ENCODE results near the gene NR2C2AP.

The NR2C2AP gene

DNA sequence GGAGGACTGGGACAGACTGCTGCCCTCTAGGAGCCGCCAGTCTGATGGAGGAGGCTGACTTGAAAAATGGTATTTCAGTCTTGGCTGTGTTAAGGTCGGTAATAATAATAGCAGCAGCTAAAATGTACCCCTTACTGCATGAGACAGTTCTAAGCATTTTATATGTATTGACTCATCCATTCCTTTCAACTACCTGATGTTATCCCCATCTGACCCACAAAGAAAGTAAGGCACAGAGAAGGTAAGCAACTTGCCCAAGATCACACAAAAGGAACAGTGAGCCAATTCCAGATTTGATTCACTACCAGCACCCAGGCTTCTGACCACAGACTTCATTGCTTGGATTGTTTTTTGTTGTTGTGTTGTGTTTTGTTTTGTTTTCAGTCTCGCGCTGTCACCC, 12.6 kb upstream of the NR2C2AP start:
- TF ChIP-seq, protein P1, sequence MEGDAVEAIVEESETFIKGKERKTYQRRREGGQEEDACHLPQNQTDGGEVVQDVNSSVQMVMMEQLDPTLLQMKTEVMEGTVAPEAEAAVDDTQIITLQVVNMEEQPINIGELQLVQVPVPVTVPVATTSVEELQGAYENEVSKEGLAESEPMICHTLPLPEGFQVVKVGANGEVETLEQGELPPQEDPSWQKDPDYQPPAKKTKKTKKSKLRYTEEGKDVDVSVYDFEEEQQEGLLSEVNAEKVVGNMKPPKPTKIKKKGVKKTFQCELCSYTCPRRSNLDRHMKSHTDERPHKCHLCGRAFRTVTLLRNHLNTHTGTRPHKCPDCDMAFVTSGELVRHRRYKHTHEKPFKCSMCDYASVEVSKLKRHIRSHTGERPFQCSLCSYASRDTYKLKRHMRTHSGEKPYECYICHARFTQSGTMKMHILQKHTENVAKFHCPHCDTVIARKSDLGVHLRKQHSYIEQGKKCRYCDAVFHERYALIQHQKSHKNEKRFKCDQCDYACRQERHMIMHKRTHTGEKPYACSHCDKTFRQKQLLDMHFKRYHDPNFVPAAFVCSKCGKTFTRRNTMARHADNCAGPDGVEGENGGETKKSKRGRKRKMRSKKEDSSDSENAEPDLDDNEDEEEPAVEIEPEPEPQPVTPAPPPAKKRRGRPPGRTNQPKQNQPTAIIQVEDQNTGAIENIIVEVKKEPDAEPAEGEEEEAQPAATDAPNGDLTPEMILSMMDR (IDR thresholded peaks at IDR 0.05; ENCODE audit: low read length, missing control alignments): no peak
- no peak for DNase-seq (ENCODE audit: low read depth)
- H3K4me3 ChIP-seq (replicated peaks; ENCODE audit: low read depth, low read length): no peak overlapping the region

DNA sequence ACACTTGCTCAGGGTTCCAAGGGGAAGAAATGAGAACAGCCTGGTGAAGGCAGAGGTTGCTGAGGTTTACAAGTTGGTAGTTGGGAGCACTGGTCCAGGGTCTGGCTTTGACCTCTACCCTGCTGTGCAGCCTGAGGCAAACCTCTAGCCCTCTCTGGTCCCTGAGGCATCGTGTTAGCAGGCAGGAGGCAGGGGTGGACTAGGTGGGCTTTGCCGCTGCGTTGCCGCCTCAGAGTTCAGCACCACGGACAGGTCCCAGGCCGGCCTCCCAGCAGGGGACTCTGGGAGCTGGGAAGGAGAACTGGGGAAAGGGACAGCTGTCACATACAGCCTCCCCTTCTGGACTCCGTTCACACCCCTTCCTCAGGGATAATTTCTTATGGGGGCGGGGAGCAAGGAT, 11.7 kb upstream of the NR2C2AP start:
- peak; percentile 56 for DNase-seq (ENCODE audit: low read depth)

DNA sequence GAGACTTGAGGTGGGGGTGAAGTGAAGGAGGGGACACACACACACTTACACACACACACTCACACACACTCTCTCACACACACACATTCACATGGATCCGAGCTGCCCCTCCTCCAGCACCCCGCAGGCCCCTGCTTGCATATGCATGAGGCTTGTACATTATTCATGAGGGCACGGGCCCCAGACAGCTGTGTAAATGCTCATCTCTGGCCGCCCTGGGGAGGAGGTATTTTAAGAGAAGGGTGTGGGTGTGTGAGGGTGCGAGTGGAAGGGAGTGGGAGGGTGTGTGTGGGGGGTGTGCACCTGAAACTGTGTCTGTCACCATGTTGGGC, 10.9 kb upstream of the NR2C2AP start:
- TF ChIP-seq, protein P1 (IDR thresholded peaks at IDR 0.05; ENCODE audit: low read length, missing control alignments): no peak
- H3K4me3 ChIP-seq (replicated peaks; ENCODE audit: low read depth, low read length): no peak overlapping the region
- no peak for DNase-seq (ENCODE audit: low read depth)

More for the DNA sequence above, 11.7 kb upstream of the NR2C2AP start:
- TF ChIP-seq, protein P1 (IDR thresholded peaks at IDR 0.05; ENCODE audit: low read length, missing control alignments): no peak
- H3K4me3 ChIP-seq (replicated peaks; ENCODE audit: low read depth, low read length): no peak overlapping the region

DNA sequence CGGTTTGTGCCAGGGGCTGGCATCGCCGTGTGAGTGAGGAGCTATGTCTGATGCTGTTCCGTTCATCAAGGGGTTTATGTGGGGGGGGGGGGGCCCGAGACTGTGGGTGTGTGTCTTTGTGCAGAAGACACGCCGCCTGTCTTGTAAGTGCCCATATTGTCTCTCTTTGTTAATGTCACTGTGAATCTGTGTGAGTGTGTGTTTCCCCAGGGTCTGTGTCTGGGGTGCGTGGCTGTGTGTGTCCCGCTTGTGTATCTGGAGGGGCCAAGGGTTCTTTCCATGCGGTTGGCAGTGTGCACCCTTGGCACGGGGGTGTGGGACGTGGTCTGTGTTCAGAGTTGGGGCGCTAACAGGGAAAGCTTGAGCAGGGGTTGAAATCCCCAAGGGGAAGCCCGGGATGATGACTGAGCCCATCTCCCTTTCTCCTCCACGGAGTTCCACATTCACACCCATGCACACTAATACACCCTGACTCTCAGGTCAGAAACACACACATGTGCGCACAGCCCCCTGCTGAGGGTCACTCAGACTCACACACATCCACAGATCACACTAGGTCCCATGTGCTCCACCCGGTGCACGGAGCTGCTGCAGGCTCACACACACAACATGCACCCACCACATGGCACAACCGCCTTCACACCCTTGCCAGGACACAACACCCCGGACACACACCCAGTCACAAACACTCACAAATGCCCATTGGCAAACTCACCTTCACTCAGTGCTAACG, 10.4 kb upstream of the NR2C2AP start:
- TF ChIP-seq, protein P1 (IDR thresholded peaks at IDR 0.05; ENCODE audit: low read length, missing control alignments): no peak
- no peak for DNase-seq (ENCODE audit: low read depth)
- H3K4me3 ChIP-seq (replicated peaks; ENCODE audit: low read depth, low read length): no peak overlapping the region

DNA sequence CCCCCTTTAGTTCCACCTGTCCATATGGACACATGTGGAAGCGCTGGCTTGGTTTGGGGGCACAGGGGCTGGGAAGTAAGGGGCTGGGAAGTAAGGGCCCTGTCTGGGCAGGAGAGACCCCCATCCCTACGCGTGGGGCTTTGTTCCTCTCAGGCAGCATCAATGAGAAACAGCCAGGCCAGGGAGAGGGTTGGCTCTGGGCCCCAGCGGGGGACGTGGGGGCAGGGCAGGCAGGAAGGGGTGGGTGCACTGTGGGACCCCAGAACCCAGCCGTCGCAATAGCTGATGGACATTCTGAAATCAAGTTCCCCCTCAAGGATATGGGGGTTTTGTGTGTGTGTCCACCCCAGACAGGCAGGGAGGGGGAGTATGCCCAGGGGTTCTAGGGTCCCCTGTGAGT, 9.7 kb upstream of the NR2C2AP start:
- no peak overlapping the region for H3K4me3 ChIP-seq (replicated peaks; ENCODE audit: low read depth, low read length)
- TF ChIP-seq, protein P1 (IDR thresholded peaks at IDR 0.05; ENCODE audit: low read length, missing control alignments): no peak
- DNase-seq (ENCODE audit: low read depth): no peak

DNA sequence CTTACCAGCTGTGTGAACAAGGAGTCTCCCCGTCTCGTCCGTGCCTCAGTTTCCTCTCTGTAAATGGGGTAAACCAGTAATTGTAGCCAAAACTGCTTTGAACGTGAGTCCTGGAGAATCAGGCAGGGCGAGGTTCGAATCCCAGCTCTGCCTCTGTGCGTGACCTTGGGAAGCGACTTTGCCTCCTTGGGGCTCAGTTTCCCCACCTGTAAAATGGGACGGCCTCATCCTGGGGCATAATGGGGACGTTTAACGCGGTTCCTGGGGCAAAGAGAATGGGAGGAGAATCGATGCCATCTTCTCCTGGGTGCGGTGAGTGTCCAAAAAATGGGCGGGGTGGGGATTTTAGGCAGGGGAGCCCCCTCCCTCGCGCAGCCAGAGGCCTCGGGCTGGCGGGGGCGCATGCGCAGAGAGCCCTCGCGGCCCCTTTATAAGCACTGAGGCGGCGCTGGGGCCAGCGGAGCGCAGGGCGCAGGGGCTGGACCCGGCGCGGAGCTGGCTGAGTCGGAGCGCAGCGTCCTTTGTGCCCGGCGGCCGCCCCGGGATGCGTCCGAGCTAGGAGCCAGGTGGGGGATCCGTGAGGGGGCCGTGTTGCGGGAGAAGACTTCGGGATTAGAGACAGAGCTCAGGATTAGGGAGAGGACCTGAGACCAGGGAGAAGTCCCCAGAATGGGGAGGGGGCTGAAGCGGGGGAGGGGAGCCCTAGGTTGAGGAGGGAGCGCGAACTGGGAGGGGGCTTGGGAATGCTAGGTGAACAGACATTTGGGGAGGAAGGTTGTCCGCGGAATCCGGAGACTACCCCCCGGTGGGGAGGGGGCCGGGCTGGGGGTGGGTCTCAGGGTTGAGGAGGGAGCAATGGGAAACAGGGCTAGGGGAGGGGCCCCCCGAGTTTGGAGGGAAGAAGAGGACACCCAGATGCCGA, 8.5 kb upstream of the NR2C2AP start, which contains the start of gene NCAN:
NCAN (plus strand) TSS at position 460 of the 922 bp plus-strand sequence. CDS start 4,996 bp downstream, outside the sequence.
- H3K4me3 ChIP-seq (replicated peaks; ENCODE audit: low read depth, low read length): no peak within 1 kb of the TSS
- no peak for DNase-seq (ENCODE audit: low read depth)
- TF ChIP-seq, protein P1 (IDR thresholded peaks at IDR 0.05; ENCODE audit: low read length, missing control alignments): no peak
